ENCODE data around the gene HDAC5. TPM values are rescaled to one million over a fixed set of nuclear protein-coding genes. Genes with fewer than 3 reads are reported as not detected.

Gene HDAC5
- total RNA-seq, 1 experiment from 2014 or later = 25.9 TPM

DNA sequence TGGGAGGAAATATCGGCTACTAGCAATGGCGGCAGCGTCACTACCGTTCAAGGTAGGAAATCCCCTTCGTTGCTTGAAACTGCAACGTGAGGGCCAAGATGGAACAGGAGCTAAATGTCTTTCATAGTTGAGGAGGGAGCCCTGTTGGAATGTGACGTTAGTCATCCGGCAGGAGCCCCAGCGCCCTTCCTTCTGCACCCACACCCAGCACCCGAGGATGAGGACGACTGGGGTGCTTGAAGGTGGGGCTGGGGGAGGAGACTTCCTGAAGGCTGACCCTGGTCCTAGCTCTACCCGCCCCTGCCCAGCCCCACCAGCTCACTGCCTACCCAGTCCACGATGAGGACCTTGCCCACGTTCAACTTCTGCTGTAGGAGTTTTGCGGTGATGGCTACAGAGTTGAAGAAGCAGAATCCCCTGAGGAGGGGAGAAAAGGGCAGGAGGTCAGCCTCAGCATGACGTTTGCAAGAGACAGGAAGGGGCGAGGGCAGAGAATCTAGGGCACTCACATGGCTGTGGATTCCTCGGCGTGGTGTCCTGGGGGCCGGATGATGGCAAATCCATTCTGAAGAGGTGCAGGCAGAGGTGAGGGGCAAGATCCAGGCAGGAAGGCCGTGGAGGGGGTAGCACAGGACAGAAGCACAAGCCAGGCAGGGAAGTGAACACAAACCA is 41.0 kb downstream of the HDAC5 start:
- Mint-ChIP-seq H3K4me3 (ENCODE audit: unreplicated experiment) (no peak overlapping the region), H3K36me3 (ENCODE audit: insufficient read depth, unreplicated experiment) (peaks cover 33% of the 10 kb centered on the region), H3K27me3 (ENCODE audit: insufficient read depth, unreplicated experiment) (no peaks in the 10 kb centered on the region), H3K4me1 (ENCODE audit: low read depth, unreplicated experiment) (peaks cover 14% of the 10 kb centered on the region), H3K27ac (ENCODE audit: unreplicated experiment) (no peak overlapping the region), H3K9me3 (ENCODE audit: unreplicated experiment) (no peaks in the 10 kb centered on the region)
- BruUV-seq (replicated peaks) = no TSS peak
- no peak for DNase-seq
- no peaks in the 10 kb centered on the region for H3K9me3 ChIP-seq
- H3K4me3 ChIP-seq (ENCODE audit: low read depth, low read length) = no peak overlapping the region
- H3K27me3 ChIP-seq (replicated peaks; ENCODE audit: control insufficient read depth, insufficient read depth, low read length) = no peaks in the 10 kb centered on the region
- ChIA-PET POLR2A (no interaction called here), CTCF (interaction anchor here (2.7 kb wide), 2 partner anchors 34 to 86 kb away, joined by 25 to 38 read pairs; no protein-coding TSS in a partner anchor)
- TF ChIP-seq, protein P1, sequence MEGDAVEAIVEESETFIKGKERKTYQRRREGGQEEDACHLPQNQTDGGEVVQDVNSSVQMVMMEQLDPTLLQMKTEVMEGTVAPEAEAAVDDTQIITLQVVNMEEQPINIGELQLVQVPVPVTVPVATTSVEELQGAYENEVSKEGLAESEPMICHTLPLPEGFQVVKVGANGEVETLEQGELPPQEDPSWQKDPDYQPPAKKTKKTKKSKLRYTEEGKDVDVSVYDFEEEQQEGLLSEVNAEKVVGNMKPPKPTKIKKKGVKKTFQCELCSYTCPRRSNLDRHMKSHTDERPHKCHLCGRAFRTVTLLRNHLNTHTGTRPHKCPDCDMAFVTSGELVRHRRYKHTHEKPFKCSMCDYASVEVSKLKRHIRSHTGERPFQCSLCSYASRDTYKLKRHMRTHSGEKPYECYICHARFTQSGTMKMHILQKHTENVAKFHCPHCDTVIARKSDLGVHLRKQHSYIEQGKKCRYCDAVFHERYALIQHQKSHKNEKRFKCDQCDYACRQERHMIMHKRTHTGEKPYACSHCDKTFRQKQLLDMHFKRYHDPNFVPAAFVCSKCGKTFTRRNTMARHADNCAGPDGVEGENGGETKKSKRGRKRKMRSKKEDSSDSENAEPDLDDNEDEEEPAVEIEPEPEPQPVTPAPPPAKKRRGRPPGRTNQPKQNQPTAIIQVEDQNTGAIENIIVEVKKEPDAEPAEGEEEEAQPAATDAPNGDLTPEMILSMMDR (IDR thresholded peaks at IDR 0.05; ENCODE audit: insufficient read depth in 1 of 2, low read depth in 1 of 2, low read length in 1 of 2, severe bottlenecking in 1 of 2, unreplicated experiment in 1 of 2) = no peak
- peaks cover 18% of the 10 kb centered on the region for H3K4me1 ChIP-seq
- no peaks in the 10 kb centered on the region; the same call in 1 of the 2 replicates for H3K36me3 ChIP-seq (ENCODE audit: control insufficient read depth, insufficient read depth, low read length)
- intact Hi-C loops (cut with micrococcal nuclease; ENCODE audit: unreplicated experiment) = no loop called here

GRCh38 chr17:44081681-44082080 is 41.8 kb downstream of the HDAC5 start:
- TF ChIP-seq, protein P1 (IDR thresholded peaks at IDR 0.05; ENCODE audit: insufficient read depth in 1 of 2, low read depth in 1 of 2, low read length in 1 of 2, severe bottlenecking in 1 of 2, unreplicated experiment in 1 of 2) = no peak
- H3K4me1 ChIP-seq = peaks cover 13% of the 10 kb centered on the region
- no peaks in the 10 kb centered on the region for H3K27me3 Mint-ChIP-seq (ENCODE audit: insufficient read depth, unreplicated experiment)
- H3K36me3 Mint-ChIP-seq (ENCODE audit: insufficient read depth, unreplicated experiment) = peaks cover 26% of the 10 kb centered on the region
- H3K9me3 ChIP-seq = no peaks in the 10 kb centered on the region
- H3K4me1 Mint-ChIP-seq (ENCODE audit: low read depth, unreplicated experiment) = peaks cover 8% of the 10 kb centered on the region
- H3K9me3 Mint-ChIP-seq (ENCODE audit: unreplicated experiment) = no peaks in the 10 kb centered on the region
- no TSS peak for BruUV-seq (replicated peaks)
- H3K27ac Mint-ChIP-seq (ENCODE audit: unreplicated experiment) = no peak overlapping the region
- H3K27me3 ChIP-seq (replicated peaks; ENCODE audit: control insufficient read depth, insufficient read depth, low read length) = no peaks in the 10 kb centered on the region
- H3K4me3 ChIP-seq (ENCODE audit: low read depth, low read length) = no peak overlapping the region
- H3K4me3 Mint-ChIP-seq (ENCODE audit: unreplicated experiment) = no peak overlapping the region
- CTCF ChIA-PET = interaction anchor here (2.7 kb wide), 1 partner anchor 87 kb away, joined by 25 read pairs; no protein-coding TSS in a partner anchor
- intact Hi-C loops (cut with micrococcal nuclease; ENCODE audit: unreplicated experiment) = no loop called here
- H3K36me3 ChIP-seq (ENCODE audit: control insufficient read depth, insufficient read depth, low read length) = no peaks in the 10 kb centered on the region; the same call in 1 of the 2 replicates
- POLR2A ChIA-PET = no interaction called here
- DNase-seq = no peak

DNA sequence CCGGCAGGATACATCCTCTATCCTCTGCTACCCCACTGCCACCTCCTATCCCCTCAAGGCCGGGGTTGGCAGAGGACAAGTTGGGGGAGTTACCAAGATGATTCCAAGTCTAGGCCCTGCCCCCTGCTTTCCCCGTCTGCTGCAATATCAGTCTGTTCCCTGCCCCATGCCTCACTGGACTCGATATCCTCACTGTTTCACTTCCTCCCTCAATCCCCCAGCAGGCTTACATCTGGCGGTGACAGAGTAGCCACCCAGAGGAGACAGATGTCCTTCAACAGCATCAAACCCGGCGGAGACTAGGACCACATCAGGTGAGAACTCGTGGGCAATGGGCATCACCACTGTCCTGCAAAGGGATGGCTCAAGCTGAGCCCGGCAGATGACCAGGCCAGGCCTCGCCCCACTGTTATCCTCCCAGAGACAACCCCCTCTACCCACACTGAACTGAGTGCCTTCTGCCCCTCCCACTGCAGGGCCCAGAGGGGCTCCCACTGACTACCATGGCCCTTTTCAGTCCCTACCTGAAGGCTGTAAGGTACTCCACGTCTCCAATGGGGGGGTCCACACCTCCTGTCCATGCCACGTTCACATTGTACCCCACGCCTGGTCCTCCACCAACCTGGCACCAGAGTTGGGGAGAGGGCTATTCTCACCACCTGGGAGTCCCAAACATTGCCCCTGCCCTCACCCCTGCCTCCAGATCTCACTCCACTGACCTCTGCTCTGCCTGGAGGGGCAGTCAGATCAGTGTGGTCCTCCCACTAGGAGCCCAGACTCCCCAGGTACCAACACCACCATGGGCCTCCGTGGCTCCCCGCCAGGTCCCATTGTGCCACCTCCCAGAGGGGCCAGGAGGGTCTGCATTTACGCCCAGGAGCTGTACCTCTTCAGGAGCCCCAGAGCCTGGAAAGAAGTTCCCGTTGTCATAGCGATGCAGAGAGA is 43.3 kb downstream of the HDAC5 start:
- Mint-ChIP-seq H3K9me3 (ENCODE audit: unreplicated experiment) (no peaks in the 10 kb centered on the region), H3K27me3 (ENCODE audit: insufficient read depth, unreplicated experiment) (no peaks in the 10 kb centered on the region), H3K4me1 (ENCODE audit: low read depth, unreplicated experiment) (no peaks in the 10 kb centered on the region), H3K36me3 (ENCODE audit: insufficient read depth, unreplicated experiment) (peaks cover 32% of the 10 kb centered on the region), H3K27ac (ENCODE audit: unreplicated experiment) (peak overlapping the region; percentile 57), H3K4me3 (ENCODE audit: unreplicated experiment) (no peak overlapping the region)
- Histone ChIP-seq H3K36me3 (ENCODE audit: control insufficient read depth, insufficient read depth, low read length) (peaks cover 4% of the 10 kb centered on the region), H3K9me3 (no peaks in the 10 kb centered on the region), H3K4me3 (ENCODE audit: low read depth, low read length) (no peak overlapping the region), H3K27me3 (replicated peaks; ENCODE audit: control insufficient read depth, insufficient read depth, low read length) (no peaks in the 10 kb centered on the region), H3K4me1 (no peaks in the 10 kb centered on the region)
- BruUV-seq (replicated peaks) = no TSS peak
- no peak for DNase-seq
- TF ChIP-seq, protein P1 (IDR thresholded peaks at IDR 0.05; ENCODE audit: insufficient read depth in 1 of 2, low read depth in 1 of 2, low read length in 1 of 2, severe bottlenecking in 1 of 2, unreplicated experiment in 1 of 2) = no peak
- ChIA-PET CTCF (interaction anchor here (1.1 kb wide), 1 partner anchor 88 kb away, joined by 4 read pairs; no protein-coding TSS in a partner anchor), POLR2A (no interaction called here)
- intact Hi-C loops (cut with micrococcal nuclease; ENCODE audit: unreplicated experiment) = no loop called here

Data from Caco-2 (cell line).